Smooth muscle cell (in vitro differentiated cells): ENCODE results near the gene MELTF. TPM values are rescaled to one million over a fixed set of nuclear protein-coding genes. Genes with fewer than 3 reads are reported as not detected.

Experiments
- DNase-seq: peaks from one replicate; lab custom pipeline; 2025; ENCODE audit not compliant: unreplicated experiment; lab: John Stamatoyannopoulos, UW
- H2AFZ ChIP-seq: fragments of 200-600 bp; sonication (generic); 2 replicates; pipeline ENCODE4 v1.6.0; 2016; ENCODE audit warnings: antibody characterized with exemption, low read depth, mild to moderate bottlenecking
- H3F3A ChIP-seq: fragments of 200-600 bp; sonication (generic); 2 replicates; pipeline ENCODE4 v1.6.0; 2017; ENCODE audit warnings: antibody characterized with exemption, low read depth
- H3K27ac ChIP-seq: fragments of 200-600 bp; sonication (generic); 2 replicates; pipeline ENCODE4 v1.5.1; 2016; ENCODE audit warnings: low read depth, mild to moderate bottlenecking
- H3K27me3 ChIP-seq: fragments of 200-600 bp; sonication (generic); 2 replicates; pipeline ENCODE4 v1.6.1; 2016; ENCODE audit warnings: low read depth, mild to moderate bottlenecking
- H3K36me3 ChIP-seq: fragments of 200-600 bp; sonication (generic); 2 replicates; pipeline ENCODE4 v1.5.1; 2016; ENCODE audit warnings: low read depth
- H3K4me1 ChIP-seq: fragments of 200-600 bp; sonication (generic); 2 replicates; pipeline ENCODE4 v1.5.1; 2016; ENCODE audit warnings: low read depth
- H3K4me2 ChIP-seq: fragments of 200-600 bp; sonication (generic); 2 replicates; pipeline ENCODE4 v1.6.0; 2016; ENCODE audit warnings: mild to moderate bottlenecking
- H3K4me3 ChIP-seq: fragments of 200-600 bp; sonication (generic); 2 replicates; pipeline ENCODE4 v1.5.1; 2016; ENCODE audit warnings: mild to moderate bottlenecking
- H3K79me2 ChIP-seq: fragments of 200-600 bp; sonication (generic); 2 replicates; pipeline ENCODE4 v1.6.0; 2016; ENCODE audit warnings: low read depth, mild to moderate bottlenecking
- H3K9ac ChIP-seq: fragments of 200-600 bp; sonication (generic); 2 replicates; pipeline ENCODE4 v1.6.0; 2016; ENCODE audit warnings: low read depth
- H3K9me3 ChIP-seq: fragments of 200-600 bp; sonication (generic); replicated peaks from 2 replicates; pipeline ENCODE4 v1.5.1; 2016; ENCODE audit warnings: low read depth
- H4K20me1 ChIP-seq: fragments of 200-600 bp; sonication (generic); 2 replicates; pipeline ENCODE4 v1.6.0; 2016; ENCODE audit warnings: low read depth
- WGBS: methylation state at CpG from one replicate; pipeline ENCODE4 v1.1.7; 2016; ENCODE audit warnings: low lambda C conversion rate; 5-methylcytosine and 5-hydroxymethylcytosine counted together
- polyA plus RNA-seq: library from polyadenylated mRNA; unstranded; fragments of >200 nt; fragmentation: Nextera tagmentation; extraction: Ambion mirVana; gene quantifications from 2 replicates; pipeline ENCODE4 v1.2.1, GENCODE V29; 2016
- total RNA-seq: library from RNA; depleted of rRNA; stranded (reverse); fragments of >200 nt; gene quantifications from 2 replicates; pipeline ENCODE4 v1.2.3, GENCODE V29; 2014
- TF ChIP-seq, protein P1 (sequence below): fragments of 200-600 bp; sonication (generic); IDR thresholded peaks from 2 replicates; pipeline ENCODE4 v1.5.1; 2017; ENCODE audit warnings: borderline replicate concordance, mild to moderate bottlenecking, antibody characterized with exemption; ENCODE audit not compliant: insufficient read depth, poor library complexity, severe bottlenecking

MELTF gene
- total and polyA plus RNA-seq, 2 experiments from 2014 or later = 3.7 to 8.6 TPM

DNA sequence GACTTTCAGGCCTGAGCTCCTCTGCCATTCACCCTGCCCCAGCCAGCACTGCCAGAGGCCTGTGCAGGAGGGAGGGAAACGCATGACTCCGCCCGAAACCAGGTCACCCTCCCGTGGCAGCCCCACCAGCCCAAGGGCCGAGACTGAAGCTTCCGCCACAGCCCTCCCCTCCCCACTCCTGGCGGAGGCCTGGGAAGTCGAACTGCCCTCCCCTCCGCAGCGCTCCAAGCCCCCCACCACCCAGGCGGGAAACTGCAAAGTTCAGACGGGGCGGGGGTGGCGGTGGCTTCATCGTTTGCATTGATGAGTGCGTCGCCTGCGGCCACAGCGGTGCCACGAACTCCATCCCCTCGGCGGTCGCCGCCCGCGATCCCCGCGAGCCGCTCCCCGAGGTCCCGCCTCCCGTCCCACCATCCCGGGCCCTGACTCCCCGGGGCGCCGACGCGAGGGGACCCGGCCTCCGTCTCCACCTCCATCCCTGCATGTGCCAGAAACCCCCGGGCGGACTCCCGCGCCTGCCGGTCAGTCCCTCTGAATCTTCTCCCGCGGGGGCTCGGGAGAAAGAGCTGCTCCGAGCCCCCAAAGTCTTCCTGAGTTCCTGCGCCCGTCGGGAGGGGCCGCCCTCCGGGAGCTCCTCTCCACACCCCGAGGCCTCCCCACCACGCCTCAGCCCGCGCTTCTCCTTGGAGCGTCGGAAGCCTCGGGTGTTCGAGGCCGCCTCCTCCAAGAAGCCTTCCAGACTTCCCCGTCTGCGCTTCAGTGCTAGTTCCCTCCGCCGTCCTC, 698 bp downstream of the MELTF start:
- peak overlapping the region; percentile 59 for H3K4me3 ChIP-seq
- H3K4me2 ChIP-seq = peak overlapping the region; percentile 88
- H3K36me3 ChIP-seq = no peaks in the 10 kb centered on the region
- 11% methylated on average over 38 of the region's 67 CpGs for WGBS
- TF ChIP-seq, protein P1, sequence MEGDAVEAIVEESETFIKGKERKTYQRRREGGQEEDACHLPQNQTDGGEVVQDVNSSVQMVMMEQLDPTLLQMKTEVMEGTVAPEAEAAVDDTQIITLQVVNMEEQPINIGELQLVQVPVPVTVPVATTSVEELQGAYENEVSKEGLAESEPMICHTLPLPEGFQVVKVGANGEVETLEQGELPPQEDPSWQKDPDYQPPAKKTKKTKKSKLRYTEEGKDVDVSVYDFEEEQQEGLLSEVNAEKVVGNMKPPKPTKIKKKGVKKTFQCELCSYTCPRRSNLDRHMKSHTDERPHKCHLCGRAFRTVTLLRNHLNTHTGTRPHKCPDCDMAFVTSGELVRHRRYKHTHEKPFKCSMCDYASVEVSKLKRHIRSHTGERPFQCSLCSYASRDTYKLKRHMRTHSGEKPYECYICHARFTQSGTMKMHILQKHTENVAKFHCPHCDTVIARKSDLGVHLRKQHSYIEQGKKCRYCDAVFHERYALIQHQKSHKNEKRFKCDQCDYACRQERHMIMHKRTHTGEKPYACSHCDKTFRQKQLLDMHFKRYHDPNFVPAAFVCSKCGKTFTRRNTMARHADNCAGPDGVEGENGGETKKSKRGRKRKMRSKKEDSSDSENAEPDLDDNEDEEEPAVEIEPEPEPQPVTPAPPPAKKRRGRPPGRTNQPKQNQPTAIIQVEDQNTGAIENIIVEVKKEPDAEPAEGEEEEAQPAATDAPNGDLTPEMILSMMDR = no peak
- peaks cover 9% of the 10 kb centered on the region for H3F3A ChIP-seq
- H3K27me3 ChIP-seq = no peaks in the 10 kb centered on the region
- no peak for DNase-seq
- H3K4me1 ChIP-seq = no peaks in the 10 kb centered on the region
- no peak overlapping the region for H3K27ac ChIP-seq
- no peaks in the 10 kb centered on the region for H3K9me3 ChIP-seq
- no peaks in the 10 kb centered on the region for H3K79me2 ChIP-seq
- H3K9ac ChIP-seq = peak overlapping the region; percentile 48
- no peaks in the 10 kb centered on the region for H4K20me1 ChIP-seq
- H2AFZ ChIP-seq = no peak overlapping the region

DNA sequence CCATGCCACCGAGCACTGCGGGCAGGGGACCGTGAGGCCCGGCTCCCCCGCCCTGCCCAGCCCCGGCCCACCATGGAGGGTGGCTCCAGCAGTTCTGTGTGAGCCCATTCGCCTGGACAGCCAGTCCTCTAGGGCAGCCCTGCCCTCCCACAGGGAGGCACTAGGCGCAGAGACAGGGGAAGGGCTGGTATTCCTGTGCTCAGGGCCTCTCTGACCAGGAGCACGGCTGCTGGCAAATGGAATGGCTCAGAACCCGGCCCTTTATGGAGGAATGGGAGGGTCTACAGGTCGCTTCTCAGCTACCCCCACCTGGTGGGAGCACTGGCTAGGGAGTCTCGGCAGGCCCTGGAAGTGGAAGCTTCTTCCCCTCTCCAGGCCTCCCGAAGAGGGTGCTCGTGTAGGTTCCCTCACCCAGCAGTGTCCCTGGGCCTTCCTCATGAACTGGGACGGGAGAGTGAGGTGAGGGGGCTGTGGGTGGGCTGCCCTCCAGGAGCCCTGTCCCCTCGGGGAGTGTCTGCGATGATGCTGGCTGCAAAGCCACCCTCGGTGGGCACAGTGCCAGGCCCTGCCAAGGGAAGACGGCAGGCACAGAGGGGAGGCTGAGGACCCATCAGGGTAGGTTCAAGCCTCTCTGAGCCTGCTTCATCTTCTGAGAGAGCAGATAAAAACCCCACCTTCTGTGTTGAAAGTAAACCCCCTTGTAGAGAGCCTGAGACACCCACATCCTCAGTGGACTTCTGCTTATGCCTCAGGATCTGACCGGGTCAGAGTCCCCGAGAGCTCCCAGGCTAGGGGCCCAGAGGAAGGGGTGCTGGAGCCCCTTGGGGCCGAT, 1.5 kb downstream of the MELTF start:
- no peaks in the 10 kb centered on the region for H3K79me2 ChIP-seq
- H3K27me3 ChIP-seq = no peaks in the 10 kb centered on the region
- DNase-seq = no peak
- TF ChIP-seq, protein P1 = no peak
- no peak overlapping the region for H3K27ac ChIP-seq
- H3K36me3 ChIP-seq = no peaks in the 10 kb centered on the region
- no peaks in the 10 kb centered on the region for H3K9me3 ChIP-seq
- peaks cover 9% of the 10 kb centered on the region for H3F3A ChIP-seq
- H4K20me1 ChIP-seq = no peaks in the 10 kb centered on the region
- no peak overlapping the region for H2AFZ ChIP-seq
- H3K4me3 ChIP-seq = peak overlapping the region; percentile 59
- no peak overlapping the region for H3K9ac ChIP-seq
- peak overlapping the region; percentile 88 for H3K4me2 ChIP-seq
- H3K4me1 ChIP-seq = peaks cover under 1% of the 10 kb centered on the region
- WGBS = 90% methylated on average over 18 of the region's 22 CpGs

DNA sequence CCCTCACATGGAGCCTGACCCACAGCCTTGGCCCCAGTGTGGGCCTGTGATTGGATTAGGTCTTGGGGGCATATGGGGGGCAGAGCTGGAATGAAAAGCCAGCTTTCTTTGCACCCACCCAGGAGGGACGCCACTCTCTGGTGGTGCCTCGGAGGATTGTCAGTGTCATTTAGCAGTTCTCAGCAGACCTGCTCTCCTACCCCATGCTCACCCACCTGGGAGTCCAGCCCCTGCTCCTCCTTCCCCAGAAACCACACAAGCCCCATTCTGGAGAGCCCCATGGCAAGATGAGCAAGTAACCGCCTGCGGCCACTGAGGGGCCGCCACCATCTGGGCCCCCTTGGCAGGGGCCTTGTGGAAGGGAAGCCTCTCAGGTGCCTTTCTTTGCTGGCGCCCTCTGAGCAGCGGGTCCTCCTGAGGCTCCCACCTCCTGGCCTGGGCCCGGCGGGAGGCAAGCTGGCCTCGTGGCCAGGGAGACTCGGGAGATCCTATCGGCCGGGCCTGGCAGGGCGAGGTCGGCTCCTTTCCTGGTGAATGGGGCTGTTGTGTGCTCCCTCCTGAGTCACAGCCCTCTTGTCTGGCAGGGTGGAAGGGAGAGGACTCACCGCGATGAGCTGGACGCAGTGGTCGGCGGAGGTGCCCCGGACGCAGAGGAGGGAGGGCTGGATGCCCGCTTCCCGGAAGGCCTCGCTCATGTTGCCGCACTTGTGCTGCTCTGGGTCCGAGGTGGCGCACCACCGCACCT, 2.3 kb downstream of the MELTF start:
- no peak for DNase-seq
- 84% methylated on average over 29 of the region's 29 CpGs for WGBS
- H3K4me2 ChIP-seq = no peak overlapping the region

More for the DNA sequence above, 2.3 kb downstream of the MELTF start:
- H2AFZ ChIP-seq = no peak overlapping the region
- no peaks in the 10 kb centered on the region for H3K9me3 ChIP-seq
- H3K4me1 ChIP-seq = peaks cover 4% of the 10 kb centered on the region
- peaks cover 9% of the 10 kb centered on the region for H3F3A ChIP-seq
- no peak overlapping the region for H3K27ac ChIP-seq
- H3K4me3 ChIP-seq = no peak overlapping the region
- no peaks in the 10 kb centered on the region for H3K79me2 ChIP-seq
- H3K9ac ChIP-seq = no peak overlapping the region
- H3K27me3 ChIP-seq = no peaks in the 10 kb centered on the region
- no peaks in the 10 kb centered on the region for H3K36me3 ChIP-seq
- TF ChIP-seq, protein P1 = no peak
- H4K20me1 ChIP-seq = no peaks in the 10 kb centered on the region
